Measurements from ENCODE around the gene SPRR1B. TPM values are rescaled to one million over a fixed set of nuclear protein-coding genes. Genes with fewer than 3 reads are reported as not detected.
"Not testable (repeated sequence)": the region's sequence is repeated elsewhere in the genome, so short reads cannot be mapped to it uniquely, and the experiment has no call there.

The SPRR1B gene
- total RNA-seq, 1 donor from 2014 or later, result not detected

DNA sequence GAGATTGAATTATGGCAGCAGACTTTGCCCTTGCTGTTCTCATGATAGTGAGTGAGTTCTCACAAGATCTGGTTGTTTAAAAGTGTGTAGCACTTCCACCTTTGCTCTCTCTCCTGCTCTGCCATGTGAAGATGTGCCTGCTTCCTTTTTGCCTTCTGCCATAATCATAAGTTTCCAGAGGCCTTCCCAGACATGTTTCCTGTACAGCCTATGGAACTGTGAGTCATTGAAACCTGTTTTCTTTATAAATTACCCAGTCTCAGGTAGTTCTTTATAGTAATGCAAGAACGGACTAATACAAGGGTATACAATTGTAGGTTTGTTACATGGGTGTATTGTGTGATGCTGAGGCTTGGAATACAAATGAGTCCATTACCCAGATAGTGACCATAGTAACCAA, 4.2 kb downstream of the SPRR1B start:
- Histone ChIP-seq H3K4me1 (no peaks in the 10 kb centered on the region), H3K4me3 (no peak overlapping the region), H3K36me3 (no peaks in the 10 kb centered on the region), H3K9me3 (no peaks in the 10 kb centered on the region), H3K27me3 (ENCODE audit: low read depth) (no peaks in the 10 kb centered on the region), H3K27ac (no peak overlapping the region)
- TF ChIP-seq, protein P1, sequence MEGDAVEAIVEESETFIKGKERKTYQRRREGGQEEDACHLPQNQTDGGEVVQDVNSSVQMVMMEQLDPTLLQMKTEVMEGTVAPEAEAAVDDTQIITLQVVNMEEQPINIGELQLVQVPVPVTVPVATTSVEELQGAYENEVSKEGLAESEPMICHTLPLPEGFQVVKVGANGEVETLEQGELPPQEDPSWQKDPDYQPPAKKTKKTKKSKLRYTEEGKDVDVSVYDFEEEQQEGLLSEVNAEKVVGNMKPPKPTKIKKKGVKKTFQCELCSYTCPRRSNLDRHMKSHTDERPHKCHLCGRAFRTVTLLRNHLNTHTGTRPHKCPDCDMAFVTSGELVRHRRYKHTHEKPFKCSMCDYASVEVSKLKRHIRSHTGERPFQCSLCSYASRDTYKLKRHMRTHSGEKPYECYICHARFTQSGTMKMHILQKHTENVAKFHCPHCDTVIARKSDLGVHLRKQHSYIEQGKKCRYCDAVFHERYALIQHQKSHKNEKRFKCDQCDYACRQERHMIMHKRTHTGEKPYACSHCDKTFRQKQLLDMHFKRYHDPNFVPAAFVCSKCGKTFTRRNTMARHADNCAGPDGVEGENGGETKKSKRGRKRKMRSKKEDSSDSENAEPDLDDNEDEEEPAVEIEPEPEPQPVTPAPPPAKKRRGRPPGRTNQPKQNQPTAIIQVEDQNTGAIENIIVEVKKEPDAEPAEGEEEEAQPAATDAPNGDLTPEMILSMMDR (IDR thresholded peaks at IDR 0.05), result no peak
- intact Hi-C loops (cut with DNase I), result no loop called here
- no peak for ATAC-seq
- no peak for DNase-seq

DNA sequence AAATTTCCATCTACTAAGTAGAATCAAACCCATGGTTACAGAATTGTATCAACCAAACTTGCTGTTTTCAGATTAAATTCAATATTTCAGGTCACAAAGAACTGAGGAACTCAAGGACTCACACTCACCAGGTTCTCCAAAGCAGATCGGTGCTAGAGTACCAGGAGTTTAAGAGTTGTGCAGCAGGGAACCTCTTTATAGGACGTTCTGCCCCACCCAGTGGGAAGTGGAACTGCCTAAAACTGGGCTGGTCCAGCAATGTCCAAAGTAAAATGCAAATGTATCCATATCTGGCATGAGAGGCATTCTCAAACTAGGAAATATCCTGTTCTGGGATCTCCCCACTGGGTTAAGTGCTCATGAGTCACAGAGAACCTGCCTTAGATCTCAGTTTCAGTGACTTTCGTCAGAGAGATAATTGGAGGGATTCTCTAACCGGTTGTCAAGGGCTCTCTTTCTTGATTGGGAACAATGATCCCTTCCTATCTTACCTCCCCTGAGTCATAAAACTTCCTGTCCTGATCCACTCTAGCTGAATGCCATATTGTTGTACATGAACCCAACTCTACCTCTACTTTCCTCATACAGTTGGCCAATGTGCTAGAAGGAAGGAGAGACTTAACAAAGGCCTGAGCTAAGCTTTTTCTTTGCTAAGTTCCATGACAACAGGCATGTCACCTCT, 10.1 kb downstream of the SPRR1B start, which contains the start of gene SPRR2D:
Gene SPRR2D, minus strand, starts transcription at position 171 of the 682 bp plus-strand sequence. CDS start 774 bp downstream, outside the sequence.
- intact Hi-C loops (cut with DNase I), result no loop called here
- DNase-seq, result no peak
- no peaks in the 10 kb centered on the region for H3K36me3 ChIP-seq
- ATAC-seq, result no peak
- peaks cover 5% of the 10 kb centered on the region for H3K27me3 ChIP-seq (ENCODE audit: low read depth)
- no peaks in the 10 kb centered on the region for H3K9me3 ChIP-seq
- H3K4me3 ChIP-seq, result no peak within 1 kb of the TSS
- no peaks in the 10 kb centered on the region for H3K4me1 ChIP-seq
- H3K27ac ChIP-seq, result no peak within 1 kb of the TSS
- TF ChIP-seq, protein P1 (IDR thresholded peaks at IDR 0.05), result no peak

DNA sequence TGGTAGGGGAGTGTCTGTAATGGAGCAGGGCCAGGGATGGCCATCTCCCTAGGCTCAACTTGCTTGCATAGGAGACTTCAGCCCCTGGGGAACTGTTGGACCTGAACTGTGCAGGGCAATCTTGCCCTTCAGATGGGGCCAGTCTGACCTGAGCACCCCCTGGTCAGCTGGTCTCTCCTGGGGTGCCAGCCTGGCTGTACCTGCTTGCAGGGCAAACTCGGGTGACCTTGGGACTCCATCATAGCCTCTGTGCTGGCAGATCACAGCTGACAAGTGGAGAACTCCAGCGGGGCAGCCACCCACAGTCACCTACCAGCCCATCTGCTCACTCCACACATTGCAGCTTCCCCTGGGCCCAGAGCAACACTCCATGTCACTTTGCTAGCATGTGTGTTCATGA, 18.2 kb downstream of the SPRR1B start:
- Histone ChIP-seq H3K27me3 (ENCODE audit: low read depth) (no peaks in the 10 kb centered on the region), H3K27ac (no peak overlapping the region), H3K4me1 (no peaks in the 10 kb centered on the region), H3K9me3 (no peaks in the 10 kb centered on the region), H3K36me3 (no peaks in the 10 kb centered on the region), H3K4me3 (no peak overlapping the region)
- DNase-seq, result no peak
- TF ChIP-seq, protein P1 (IDR thresholded peaks at IDR 0.05), result no peak
- intact Hi-C loops (cut with DNase I), result no loop called here
- ATAC-seq, result peak in 1 of 2 donors; percentile 17

DNA sequence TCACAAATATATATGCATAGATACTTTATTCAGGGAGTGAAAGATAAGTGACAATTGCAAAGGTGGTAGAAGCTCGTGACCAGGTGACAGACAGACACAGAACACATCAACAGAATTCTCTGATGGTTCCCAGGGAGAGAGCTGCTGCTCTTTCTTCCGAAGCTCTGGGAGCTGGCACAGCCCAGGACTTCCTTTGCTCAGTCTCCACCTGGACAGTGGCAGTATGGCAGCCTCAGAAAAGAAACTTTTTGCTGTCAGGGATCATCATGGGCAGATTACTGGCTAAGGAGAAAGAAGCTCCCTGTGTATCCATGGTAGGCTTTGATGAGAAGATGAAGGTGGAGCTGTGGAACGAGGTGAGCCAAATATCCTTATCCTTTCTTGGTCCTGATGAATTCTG, 25.1 kb downstream of the SPRR1B start:
- ATAC-seq; H3K4me3 ChIP-seq; intact Hi-C loops (cut with DNase I); H3K27ac ChIP-seq; H3K4me1 ChIP-seq; DNase-seq; H3K9me3 ChIP-seq; H3K27me3 ChIP-seq (ENCODE audit: low read depth); H3K36me3 ChIP-seq: not testable (repeated sequence)

DNA sequence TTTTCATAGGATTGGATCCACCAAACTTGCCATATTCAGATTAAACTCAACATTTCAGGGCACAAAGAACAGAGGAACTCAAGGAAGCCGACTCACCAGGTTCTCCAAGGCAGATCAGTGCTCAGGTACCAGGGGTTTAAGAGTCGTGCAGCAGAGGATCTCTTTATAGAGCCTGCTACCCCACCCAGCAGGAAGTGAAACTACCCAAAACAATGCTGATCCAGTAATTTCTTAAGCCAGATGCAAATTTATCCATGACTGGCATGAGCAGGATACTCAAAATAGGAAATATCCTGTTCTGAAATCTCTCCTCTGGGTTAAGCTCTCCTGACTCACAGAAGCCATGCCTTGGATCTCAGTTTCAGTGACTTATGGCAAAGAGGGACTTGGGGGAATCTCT, 26.4 kb downstream of the SPRR1B start, which contains the start of gene SPRR2A:
Gene SPRR2A, minus strand, starts transcription at position 138 of the 400 bp plus-strand sequence. CDS start 777 bp downstream, outside the sequence.
- no peaks in the 10 kb centered on the region for H3K4me1 ChIP-seq
- TF ChIP-seq, protein P1 (IDR thresholded peaks at IDR 0.05), result no peak
- H3K36me3 ChIP-seq, result no peaks in the 10 kb centered on the region
- no peaks in the 10 kb centered on the region for H3K27me3 ChIP-seq (ENCODE audit: low read depth)
- DNase-seq (no peak), ATAC-seq (no peak)
- H3K27ac ChIP-seq, result no peak within 1 kb of the TSS
- H3K4me3 ChIP-seq, result no peak within 1 kb of the TSS
- no peaks in the 10 kb centered on the region for H3K9me3 ChIP-seq
- intact Hi-C loops (cut with DNase I), result no loop called here

DNA sequence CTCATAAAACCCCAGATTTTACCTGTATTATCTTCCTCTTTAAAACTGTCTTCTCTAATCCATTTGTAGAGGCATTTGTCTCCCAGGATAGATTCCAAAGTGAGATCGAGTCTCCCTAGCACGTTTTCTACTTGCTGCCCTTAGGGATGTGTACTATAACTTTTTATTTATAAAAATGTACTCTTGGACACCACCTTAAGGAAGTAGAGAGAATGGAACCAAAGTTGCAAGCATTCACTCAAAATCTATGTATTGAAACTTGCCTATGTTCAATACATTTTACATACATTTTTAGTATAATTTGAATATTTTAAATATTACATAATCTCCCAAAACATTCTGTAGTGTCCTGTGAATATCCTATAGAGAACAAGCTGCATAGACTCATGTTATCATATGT, 27.2 kb downstream of the SPRR1B start:
- intact Hi-C loops (cut with DNase I), result no loop called here
- Histone ChIP-seq H3K27me3 (ENCODE audit: low read depth) (no peaks in the 10 kb centered on the region), H3K36me3 (no peaks in the 10 kb centered on the region), H3K9me3 (no peaks in the 10 kb centered on the region), H3K27ac (no peak overlapping the region), H3K4me3 (no peak overlapping the region), H3K4me1 (no peaks in the 10 kb centered on the region)
- TF ChIP-seq, protein P1 (IDR thresholded peaks at IDR 0.05), result no peak
- ATAC-seq, result no peak
- DNase-seq, result no peak
